Subcutaneous adipose tissue (tissue), 4 donors: ENCODE measurements around the gene SUPT6H. TPM values are rescaled to one million over a fixed set of nuclear protein-coding genes. Genes with fewer than 3 reads are reported as not detected.

Experiments used
- total RNA-seq, 4 donors: library from RNA; depleted of rRNA; stranded (reverse); fragments of >200 nt; gene quantifications; one replicate each; pipeline ENCODE4 v1.1.0, GENCODE V29; 2016
- TF ChIP-seq, protein P1 (sequence below): fragments of 450-650 bp; IDR thresholded peaks from one replicate; pipeline ENCODE4 v1.5.1; 2016; ENCODE audit warnings: low read depth, mild to moderate bottlenecking, control low read depth, antibody characterized with exemption, moderate library complexity

SUPT6H gene
- total RNA-seq, 4 donors from 2014 or later = 52.2 to 69.5 (median 61.4) TPM

DNA sequence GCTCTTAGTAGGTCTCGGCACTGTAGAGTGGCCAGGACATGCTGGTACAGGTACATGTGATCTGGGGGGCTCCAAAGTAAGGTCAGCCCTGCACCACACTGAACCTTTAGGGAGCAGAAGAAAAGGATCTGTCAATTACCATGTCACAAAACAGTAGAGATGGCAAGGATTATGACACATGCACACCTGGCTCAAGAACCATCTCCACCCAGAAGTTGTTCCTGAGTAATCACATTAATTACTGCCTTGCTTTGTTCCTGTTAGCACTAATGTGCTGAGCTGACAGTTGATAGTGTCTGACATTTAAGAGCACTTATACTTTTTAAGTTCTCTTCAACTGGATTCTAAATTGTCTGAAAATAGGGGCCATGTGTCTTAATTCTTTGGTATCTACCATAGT lies 26.5 kb upstream of the SUPT6H start:
- TF ChIP-seq, protein P1, sequence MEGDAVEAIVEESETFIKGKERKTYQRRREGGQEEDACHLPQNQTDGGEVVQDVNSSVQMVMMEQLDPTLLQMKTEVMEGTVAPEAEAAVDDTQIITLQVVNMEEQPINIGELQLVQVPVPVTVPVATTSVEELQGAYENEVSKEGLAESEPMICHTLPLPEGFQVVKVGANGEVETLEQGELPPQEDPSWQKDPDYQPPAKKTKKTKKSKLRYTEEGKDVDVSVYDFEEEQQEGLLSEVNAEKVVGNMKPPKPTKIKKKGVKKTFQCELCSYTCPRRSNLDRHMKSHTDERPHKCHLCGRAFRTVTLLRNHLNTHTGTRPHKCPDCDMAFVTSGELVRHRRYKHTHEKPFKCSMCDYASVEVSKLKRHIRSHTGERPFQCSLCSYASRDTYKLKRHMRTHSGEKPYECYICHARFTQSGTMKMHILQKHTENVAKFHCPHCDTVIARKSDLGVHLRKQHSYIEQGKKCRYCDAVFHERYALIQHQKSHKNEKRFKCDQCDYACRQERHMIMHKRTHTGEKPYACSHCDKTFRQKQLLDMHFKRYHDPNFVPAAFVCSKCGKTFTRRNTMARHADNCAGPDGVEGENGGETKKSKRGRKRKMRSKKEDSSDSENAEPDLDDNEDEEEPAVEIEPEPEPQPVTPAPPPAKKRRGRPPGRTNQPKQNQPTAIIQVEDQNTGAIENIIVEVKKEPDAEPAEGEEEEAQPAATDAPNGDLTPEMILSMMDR = no peak

DNA sequence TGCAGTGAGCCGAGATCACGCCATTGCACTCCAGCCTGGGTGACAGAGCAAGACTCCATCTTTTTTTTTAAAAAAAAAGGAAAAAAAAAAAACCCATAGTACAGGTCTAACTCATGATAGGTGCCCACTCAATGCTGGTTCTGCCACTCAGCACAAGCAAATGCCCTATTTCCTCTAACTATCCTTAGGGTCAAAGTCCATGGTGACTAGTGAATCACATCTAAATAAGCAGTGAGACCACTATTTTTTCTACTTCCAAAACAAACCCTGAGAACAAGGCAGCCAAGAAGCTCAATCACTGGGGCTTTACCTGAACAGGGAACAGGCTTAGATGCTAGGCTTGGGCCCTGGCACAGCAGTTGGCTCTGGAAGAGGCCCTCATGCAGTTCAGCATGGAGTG lies 20.4 kb upstream of the SUPT6H start:
- TF ChIP-seq, protein P1 = no peak

DNA sequence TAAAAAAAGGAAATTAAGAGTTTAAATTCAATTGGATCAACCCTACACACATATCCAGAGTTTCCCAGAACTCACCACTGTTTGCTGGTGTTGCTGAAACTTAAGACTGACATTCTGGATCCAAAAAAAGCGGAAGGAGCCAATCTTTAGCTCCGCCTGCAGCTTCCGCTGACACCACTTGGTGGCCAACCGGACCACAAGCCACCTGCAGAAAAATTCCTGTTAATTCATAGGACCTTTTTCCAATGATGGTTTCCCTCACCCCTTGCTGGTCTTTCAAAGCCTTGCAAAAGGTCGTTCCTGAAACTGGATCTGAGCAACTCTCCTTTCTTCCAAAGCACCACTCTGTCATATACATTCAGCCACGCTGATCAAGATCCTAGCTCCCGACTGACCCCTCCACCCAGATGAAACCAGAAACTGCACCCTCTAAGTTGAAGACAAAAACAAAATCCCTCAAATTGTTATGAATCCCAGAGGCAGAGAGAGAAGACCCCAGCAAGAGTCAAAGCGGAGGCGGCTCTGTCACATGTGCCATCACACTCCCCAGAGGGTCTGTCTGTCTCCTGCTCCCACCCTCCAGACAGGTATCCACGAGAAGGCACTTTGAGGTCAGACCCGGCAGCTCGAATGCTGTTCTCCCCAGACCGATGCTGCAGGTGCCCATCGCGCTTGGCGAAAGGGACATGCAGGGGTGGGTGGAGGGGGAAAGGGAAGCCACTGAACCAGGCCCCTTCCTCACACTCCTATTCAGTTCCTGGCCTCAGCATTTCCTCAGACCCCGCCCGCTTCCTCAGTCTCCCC lies 17.8 kb upstream of the SUPT6H start:
- TF ChIP-seq, protein P1 = no peak

DNA sequence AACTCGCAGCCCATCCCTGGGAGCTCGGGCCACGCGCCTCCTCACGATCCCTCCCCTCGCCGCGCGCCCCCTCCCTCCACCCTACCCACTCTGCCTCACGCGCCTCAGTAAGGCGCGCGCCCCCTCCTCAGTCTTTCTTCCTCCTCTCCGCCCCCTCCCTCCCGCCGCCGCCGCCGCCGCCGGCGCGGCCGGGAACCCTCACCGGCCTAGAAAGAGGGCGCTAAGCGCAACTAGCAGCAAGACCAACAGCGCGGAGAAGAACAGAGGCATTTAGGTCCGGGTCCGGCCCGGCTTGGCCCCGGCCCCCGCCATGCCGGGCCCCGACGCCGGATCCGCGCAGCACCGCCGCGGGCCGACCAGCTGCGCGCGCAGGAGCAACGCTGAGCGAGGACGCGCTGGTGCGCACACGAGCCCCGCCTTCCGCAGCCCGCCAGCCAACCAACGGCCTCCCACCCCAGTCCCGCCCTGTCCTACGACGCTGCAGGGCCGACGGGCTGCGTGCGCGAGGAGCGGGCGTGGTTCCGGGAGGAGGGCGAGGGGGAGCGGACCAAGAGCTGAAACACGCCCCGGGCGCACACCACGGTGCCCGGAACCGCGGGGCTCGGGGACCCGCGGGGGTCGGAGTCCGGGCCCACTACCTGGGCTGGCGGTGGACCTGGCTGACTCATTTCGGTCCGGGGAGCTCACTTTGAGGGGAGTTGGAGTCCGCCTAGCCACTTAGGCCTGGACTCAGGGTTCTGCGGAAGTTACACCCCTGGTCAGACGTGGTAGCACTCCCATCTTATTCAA lies 17.0 kb upstream of the SUPT6H start, which contains the start of gene BLTP2:
Gene BLTP2, minus strand, starts transcription at position 372 of the 789 bp plus-strand sequence. Its CDS starts 102 bp downstream, at position 270.
- TF ChIP-seq, protein P1 = no peak

DNA sequence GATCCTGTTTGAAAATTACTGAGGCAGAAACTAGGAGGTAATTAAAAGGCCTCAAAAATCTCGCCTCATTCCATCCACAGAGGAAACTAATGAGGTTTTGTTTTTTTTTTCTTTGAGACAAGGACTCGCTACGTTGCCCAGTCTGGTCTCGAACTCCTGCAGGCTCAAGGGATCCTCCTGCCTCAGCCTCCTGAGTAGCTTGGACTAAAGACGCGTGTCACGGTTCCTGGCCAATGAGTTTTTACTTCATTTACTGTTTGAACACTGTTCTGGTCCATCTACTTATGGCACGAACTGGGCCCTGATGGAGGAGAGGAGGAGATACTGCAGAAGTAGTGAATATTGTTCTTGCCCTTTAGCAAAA lies 16.4 kb upstream of the SUPT6H start:
- TF ChIP-seq, protein P1 = no peak

DNA sequence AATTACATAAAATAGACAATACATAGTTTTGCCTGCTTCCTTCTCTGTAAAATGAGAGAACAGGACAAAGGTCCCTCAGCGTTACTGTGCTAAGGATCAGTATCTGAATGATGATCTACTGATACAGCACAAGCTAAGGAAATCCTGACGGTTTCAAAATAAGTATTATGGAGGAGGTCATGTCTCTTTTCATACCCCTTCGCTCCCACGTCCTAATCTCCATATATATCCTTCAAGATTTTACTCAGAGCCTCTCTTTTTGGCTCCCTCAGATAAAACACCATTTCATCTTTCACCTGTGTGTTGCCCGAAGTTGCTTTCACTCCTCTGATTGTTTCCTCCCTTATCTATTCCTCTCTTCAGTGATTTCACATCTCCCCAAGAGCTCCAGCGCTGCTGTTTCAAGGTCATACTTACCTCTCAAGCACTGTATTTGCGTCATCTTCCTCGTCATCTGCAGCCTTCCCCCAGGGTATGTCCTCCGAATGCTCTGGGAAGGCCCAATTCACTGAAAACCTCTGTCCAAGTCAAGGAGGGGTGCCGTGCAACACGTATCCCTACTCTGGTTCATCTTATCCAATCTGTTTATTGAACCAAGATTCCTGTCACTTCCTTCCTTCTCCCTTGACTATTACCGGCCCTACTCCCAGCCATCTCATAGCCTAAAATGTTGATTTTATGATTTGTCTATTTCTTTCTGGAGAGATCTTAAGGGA lies 15.8 kb upstream of the SUPT6H start:
- TF ChIP-seq, protein P1 = no peak

DNA sequence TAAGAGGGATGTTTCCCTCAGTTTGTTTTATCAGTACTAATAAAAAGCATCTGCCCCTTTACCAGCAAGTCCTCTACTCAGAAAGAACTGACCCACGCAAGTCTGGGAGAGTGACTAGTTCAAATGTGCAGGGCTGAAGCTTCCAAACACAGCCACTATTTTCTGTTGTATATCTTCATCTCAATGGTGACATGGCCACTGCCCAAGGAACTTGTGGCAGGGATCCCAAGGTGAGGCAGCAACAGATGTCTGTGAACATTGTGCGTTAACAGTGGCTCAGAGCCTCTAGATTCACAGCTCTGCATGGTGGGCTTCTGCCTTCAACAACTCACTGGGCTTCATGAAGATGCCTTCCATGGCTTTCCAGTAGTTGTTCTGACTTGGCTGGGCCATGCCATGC lies 13.3 kb upstream of the SUPT6H start:
- TF ChIP-seq, protein P1 = no peak
